ENCODE results near the gene DBP. TPM values are rescaled to one million over a fixed set of nuclear protein-coding genes. Genes with fewer than 3 reads are reported as not detected.

DBP gene
- total RNA-seq, 1 experiment from 2014 or later = 12.6 TPM

DNA sequence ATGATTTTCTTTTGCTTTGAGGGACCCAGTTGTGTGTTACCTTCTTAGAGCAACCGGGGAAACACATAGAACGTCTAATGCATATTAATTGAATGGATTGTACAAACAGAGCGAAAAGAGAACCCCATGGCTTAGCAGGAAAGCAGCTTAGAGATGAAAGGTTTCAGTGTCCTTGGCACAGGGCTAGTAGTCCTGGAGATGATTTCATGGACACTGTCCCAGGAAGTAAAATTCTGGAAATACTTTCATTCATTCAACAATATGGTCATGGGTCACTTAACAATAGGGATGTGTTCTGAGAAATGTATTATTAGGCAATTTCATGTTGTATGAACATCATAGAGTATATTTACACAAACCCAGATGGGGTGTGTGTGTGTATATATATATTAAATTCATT is 48.9 kb upstream of the DBP start:
- Histone ChIP-seq H4K20me1 (ENCODE audit: control insufficient read depth, insufficient read depth, insufficient read length) (no peaks in the 10 kb centered on the region), H4K91ac (ENCODE audit: insufficient read length, low read depth, low read length) (no peak overlapping the region), H2AFZ (ENCODE audit: low read length) (no peak overlapping the region), H3T11ph (ENCODE audit: low read length) (no peak overlapping the region), H3K4me2 (ENCODE audit: insufficient read depth, insufficient read length, low read length) (no peak overlapping the region), H3K23ac (ENCODE audit: insufficient read length, low read depth, low read length) (no peak overlapping the region), H3K4me1 (ENCODE audit: insufficient read depth, low read length) (no peaks in the 10 kb centered on the region), H2BK120ac (ENCODE audit: low read depth, low read length, poor library complexity, severe bottlenecking) (no peak overlapping the region), H3K14ac (ENCODE audit: insufficient read depth, low read length) (no peak overlapping the region), H2BK5ac (ENCODE audit: insufficient read length, low read length) (no peak overlapping the region), H3K18ac (ENCODE audit: insufficient read length, low read depth, low read length) (no peak overlapping the region), H2BK12ac (ENCODE audit: insufficient read length, low read depth, low read length) (no peak overlapping the region), H3K79me2 (ENCODE audit: insufficient read depth, low read length) (no peaks in the 10 kb centered on the region), H3K4ac (ENCODE audit: low read depth, low read length) (no peak overlapping the region), H3K56ac (ENCODE audit: insufficient read length, low read depth, low read length) (no peak overlapping the region), H2BK20ac (ENCODE audit: low read depth, low read length, poor library complexity, severe bottlenecking) (no peak overlapping the region), H2AK5ac (ENCODE audit: insufficient read length, low read length) (no peak overlapping the region), H3K23me2 (ENCODE audit: insufficient read length, low read depth, low read length, poor library complexity, severe bottlenecking) (no peaks in the 10 kb centered on the region), H4K5ac (ENCODE audit: insufficient read length, low read depth, low read length) (no peak overlapping the region), H3K9me3 (ENCODE audit: control insufficient read depth, low read depth, low read length) (no peaks in the 10 kb centered on the region), H3K27ac (ENCODE audit: insufficient read length, low read depth, low read length) (no peak overlapping the region), H4K8ac (replicated peaks; ENCODE audit: insufficient read length, low read depth, low read length) (no peak overlapping the region), H3K9ac (ENCODE audit: extremely low read depth, insufficient read length, low read length) (no peak overlapping the region), H2BK15ac (ENCODE audit: low read depth, low read length) (no peak overlapping the region), H3K79me1 (ENCODE audit: insufficient read depth, low read depth, low read length, poor library complexity, severe bottlenecking) (no peaks in the 10 kb centered on the region), H3K27me3 (ENCODE audit: insufficient read depth, low read length) (no peaks in the 10 kb centered on the region; the same call in 1 of the 2 replicates)
- H3K27ac Mint-ChIP-seq = no peak overlapping the region
- H3K4me1 Mint-ChIP-seq = peaks cover 3 to 9% of the 10 kb centered on the region in 2 experiments
- H3K36me3 Mint-ChIP-seq (ENCODE audit: insufficient read depth in 1 of 3, low read depth in 3 of 3) = no peaks in the 10 kb centered on the region; a peak in 1 of 7 replicates
- TF ChIP-seq, protein P1, sequence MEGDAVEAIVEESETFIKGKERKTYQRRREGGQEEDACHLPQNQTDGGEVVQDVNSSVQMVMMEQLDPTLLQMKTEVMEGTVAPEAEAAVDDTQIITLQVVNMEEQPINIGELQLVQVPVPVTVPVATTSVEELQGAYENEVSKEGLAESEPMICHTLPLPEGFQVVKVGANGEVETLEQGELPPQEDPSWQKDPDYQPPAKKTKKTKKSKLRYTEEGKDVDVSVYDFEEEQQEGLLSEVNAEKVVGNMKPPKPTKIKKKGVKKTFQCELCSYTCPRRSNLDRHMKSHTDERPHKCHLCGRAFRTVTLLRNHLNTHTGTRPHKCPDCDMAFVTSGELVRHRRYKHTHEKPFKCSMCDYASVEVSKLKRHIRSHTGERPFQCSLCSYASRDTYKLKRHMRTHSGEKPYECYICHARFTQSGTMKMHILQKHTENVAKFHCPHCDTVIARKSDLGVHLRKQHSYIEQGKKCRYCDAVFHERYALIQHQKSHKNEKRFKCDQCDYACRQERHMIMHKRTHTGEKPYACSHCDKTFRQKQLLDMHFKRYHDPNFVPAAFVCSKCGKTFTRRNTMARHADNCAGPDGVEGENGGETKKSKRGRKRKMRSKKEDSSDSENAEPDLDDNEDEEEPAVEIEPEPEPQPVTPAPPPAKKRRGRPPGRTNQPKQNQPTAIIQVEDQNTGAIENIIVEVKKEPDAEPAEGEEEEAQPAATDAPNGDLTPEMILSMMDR (conservative IDR thresholded peaks at IDR 0.05) = no peak
- no peaks in the 10 kb centered on the region for H3K9me3 Mint-ChIP-seq
- H3K27me3 Mint-ChIP-seq (ENCODE audit: low read depth) = peaks cover 5% of the 10 kb centered on the region
- no peak overlapping the region for H3K4me3 Mint-ChIP-seq
- no peak for DNase-seq
- WGBS (ENCODE audit: extremely low coverage, insufficient read length, low lambda C conversion rate) = no CpG with 5 or more reads among the region's 3 CpGs
